GM23338 (cell line): ENCODE results near the gene F8.

Experiments
- POLR2AphosphoS5 ChIP-seq: IDR thresholded peaks from 2 replicates; pipeline ENCODE4 v1.6.1; 2016; ENCODE audit warnings: antibody characterized with exemption, low read depth
- TF ChIP-seq, protein P1 (sequence below), 2 experiments: fragments of 200-600 bp in 1 of 2; sonication (generic) in 1 of 2; conservative IDR thresholded peaks; 2 replicates each; pipeline versions ENCODE4 v1.5.1 to v1.6.1; 2016 to 2017; ENCODE audit warnings: antibody characterized with exemption in 2 of 2, low read depth in 2 of 2, mild to moderate bottlenecking in 2 of 2, moderate library complexity in 1 of 2

DNA sequence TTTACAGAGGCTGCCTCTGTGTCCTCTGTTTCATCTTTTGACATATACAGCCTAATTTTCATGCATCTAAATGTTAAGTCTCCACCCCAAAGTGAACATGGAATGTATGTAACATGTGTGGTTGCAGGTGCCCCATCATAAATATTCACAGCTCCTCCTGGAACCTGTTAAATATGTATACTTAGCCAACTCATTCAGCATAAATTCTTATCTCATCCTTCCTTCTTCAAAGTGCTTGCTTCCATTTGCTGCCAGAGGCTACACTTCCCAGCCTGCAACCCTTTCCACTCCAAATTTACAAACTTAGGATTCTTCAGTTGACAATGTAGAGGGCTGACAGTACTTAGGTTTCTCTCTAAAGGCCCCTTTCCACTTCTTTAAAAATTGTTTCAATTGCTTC is 60.6 kb downstream of the F8 start:
- TF ChIP-seq, protein P1, sequence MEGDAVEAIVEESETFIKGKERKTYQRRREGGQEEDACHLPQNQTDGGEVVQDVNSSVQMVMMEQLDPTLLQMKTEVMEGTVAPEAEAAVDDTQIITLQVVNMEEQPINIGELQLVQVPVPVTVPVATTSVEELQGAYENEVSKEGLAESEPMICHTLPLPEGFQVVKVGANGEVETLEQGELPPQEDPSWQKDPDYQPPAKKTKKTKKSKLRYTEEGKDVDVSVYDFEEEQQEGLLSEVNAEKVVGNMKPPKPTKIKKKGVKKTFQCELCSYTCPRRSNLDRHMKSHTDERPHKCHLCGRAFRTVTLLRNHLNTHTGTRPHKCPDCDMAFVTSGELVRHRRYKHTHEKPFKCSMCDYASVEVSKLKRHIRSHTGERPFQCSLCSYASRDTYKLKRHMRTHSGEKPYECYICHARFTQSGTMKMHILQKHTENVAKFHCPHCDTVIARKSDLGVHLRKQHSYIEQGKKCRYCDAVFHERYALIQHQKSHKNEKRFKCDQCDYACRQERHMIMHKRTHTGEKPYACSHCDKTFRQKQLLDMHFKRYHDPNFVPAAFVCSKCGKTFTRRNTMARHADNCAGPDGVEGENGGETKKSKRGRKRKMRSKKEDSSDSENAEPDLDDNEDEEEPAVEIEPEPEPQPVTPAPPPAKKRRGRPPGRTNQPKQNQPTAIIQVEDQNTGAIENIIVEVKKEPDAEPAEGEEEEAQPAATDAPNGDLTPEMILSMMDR (conservative IDR thresholded peaks at IDR 0.05; ENCODE audit: low read depth in 2 of 2), result no peak
- no peak for TF ChIP-seq POLR2AphosphoS5
